Coronary artery (tissue), 2 donors: Measurements from ENCODE around the gene EXOG.

Experiments
- DNase-seq: peaks from one replicate; pipeline ENCODE4 v3.0.0-alpha.2; 2017; ENCODE audit warnings: low spot score
- H3K27ac ChIP-seq, 2 donors: fragments of 200-600 bp; sonication (generic); one replicate each; pipeline ENCODE4 v1.5.1; 2016 to 2019
- H3K4me3 ChIP-seq: fragments of 200-600 bp; sonication (generic); 2 replicates; pipeline ENCODE4 v1.5.1; 2016; ENCODE audit warnings: mild to moderate bottlenecking, moderate library complexity
- TF ChIP-seq, protein P1 (sequence below): fragments of 200-600 bp; sonication (generic); IDR thresholded peaks from one replicate; pipeline ENCODE4 v1.5.1; 2019; ENCODE audit warnings: antibody characterized with exemption

EXOG gene

DNA sequence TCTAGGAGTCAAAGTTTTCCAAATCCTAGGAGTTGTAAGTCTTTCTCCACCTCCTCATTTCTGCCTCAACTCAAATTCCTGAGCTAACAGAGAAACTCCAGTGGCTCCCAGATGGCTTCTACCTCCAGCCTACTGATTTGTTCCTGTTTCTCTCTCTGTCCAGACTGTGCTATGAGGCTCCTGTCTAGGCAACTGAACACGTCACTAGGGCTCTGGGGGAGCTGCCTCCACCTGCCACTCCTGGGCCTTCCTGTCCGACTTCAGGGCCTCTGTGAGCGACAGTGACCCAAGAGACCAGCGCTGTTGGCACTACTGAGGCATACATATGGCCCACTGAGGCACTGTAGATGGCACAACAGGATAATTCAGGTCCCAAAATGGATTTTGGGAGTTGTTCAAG, 71.4 kb downstream of the EXOG start:
- DNase-seq, result peak; percentile 17
- no peak overlapping the region for H3K27ac ChIP-seq
- TF ChIP-seq, protein P1, sequence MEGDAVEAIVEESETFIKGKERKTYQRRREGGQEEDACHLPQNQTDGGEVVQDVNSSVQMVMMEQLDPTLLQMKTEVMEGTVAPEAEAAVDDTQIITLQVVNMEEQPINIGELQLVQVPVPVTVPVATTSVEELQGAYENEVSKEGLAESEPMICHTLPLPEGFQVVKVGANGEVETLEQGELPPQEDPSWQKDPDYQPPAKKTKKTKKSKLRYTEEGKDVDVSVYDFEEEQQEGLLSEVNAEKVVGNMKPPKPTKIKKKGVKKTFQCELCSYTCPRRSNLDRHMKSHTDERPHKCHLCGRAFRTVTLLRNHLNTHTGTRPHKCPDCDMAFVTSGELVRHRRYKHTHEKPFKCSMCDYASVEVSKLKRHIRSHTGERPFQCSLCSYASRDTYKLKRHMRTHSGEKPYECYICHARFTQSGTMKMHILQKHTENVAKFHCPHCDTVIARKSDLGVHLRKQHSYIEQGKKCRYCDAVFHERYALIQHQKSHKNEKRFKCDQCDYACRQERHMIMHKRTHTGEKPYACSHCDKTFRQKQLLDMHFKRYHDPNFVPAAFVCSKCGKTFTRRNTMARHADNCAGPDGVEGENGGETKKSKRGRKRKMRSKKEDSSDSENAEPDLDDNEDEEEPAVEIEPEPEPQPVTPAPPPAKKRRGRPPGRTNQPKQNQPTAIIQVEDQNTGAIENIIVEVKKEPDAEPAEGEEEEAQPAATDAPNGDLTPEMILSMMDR, result no peak
- H3K4me3 ChIP-seq, result no peak overlapping the region

DNA sequence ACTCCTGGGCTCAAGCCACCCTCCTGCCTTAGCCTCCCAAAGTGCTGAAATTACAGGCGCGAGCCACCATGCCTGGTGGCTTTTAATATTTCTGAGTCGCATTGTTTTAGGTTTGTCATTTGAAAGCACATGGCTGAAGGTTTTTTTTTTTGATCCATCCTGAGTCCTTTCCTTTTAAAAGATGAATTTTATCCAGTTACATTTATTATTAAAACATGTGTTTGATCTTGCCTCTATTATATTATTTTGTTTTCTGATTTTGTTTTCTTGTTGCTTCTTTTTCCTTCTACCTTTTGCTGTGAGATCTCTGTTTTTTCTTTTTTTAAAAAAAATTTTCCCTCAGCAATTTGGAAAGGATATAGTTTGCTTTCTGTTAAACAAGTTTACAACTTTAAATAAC, 77.0 kb downstream of the EXOG start:
- no peak overlapping the region for H3K27ac ChIP-seq

DNA sequence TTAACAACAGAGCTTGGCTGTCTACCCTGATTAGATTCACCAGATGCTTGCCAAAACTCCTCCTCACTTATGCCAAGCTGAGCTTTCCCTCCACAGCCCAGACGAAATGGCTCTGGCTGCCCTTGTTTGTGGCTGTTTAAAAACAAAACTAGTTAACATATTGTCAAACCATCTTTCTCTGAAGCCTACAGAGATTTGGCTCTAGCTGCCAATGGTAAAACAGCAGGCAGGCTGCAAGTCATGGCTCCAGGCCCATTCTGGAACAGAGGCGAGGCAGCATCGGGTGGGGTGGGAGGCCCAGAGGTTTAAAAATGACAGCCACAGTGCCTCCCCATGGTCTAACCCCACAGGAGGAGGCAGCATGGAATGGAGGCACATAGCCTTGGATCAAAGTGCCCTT, 77.4 kb downstream of the EXOG start:
- no peak overlapping the region for H3K27ac ChIP-seq
- TF ChIP-seq, protein P1, result no peak
- H3K4me3 ChIP-seq, result no peak overlapping the region
- DNase-seq, result peak; percentile 62

More for the DNA sequence above, 77.0 kb downstream of the EXOG start:
- TF ChIP-seq, protein P1, result no peak
- no peak overlapping the region for H3K4me3 ChIP-seq
- DNase-seq, result no peak

DNA sequence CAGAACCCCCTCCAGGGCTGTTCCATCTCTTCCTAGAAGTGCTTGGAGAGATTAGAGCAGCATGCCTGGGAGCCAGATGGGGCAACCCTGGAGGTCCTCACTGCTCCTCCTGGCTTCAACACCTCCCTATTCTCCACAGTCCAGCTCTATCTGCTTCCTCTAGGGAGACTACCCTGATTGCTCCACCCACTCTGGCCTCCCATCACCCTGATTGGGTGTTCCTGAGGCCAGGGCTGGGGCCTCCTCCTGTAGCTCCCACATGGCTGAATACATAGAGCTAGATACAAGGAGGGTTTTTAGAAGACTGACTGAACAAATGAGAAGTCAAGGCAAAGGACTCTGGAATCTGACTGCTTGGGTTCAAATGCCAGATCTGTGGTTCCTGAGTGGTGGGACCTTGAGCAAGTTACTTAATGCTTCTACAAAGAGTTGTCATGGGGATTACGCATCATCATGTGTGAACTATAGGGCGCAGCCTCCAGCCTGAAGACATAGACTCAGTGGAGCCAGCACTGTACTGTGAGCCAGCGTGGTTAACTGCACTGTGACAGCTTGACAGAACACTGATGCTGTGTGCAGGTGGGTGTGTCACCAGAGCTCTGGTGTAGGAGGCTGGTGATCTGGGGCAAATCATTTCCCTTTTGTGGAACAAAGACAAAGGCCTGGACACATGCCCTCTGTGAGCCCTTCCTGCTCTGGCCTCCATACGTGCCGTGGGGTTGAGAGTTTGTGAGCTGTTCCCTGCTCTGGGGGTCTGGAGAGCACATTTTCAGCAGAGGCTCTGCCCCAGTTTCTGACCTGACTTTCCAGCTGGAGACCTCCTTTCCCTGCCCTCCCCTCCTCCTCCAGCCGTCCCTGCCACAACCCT, 78.5 kb downstream of the EXOG start:
- TF ChIP-seq, protein P1, result no peak
- DNase-seq, result peak; percentile 52
- Histone ChIP-seq H3K4me3 (no peak overlapping the region), H3K27ac (no peak overlapping the region)

DNA sequence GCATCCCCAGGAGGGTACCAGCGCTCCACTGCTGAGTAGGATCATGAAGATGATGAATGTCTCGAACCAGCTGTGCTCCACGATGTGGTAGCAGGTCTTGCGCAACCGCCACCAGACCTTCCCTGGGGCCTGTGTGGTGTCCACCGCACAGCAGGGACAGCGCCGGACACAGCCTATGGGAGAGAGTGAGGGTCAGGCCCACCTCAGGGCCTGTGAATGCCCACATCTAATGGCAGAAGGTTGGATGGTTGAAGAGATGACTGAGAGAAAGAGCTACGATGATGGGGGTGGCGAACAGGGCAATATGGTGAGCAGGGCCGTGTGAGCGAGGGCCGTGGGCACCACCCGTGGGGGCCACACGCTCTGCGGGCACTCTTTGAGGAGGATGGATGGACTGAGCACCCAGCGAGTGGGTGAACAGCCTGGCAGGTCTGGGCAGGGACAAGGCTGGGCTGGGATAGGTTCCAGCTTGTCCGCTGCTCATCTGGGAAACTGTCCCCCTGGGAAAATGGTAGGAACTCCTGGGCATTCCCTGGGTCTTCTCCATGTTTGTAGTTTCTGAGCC, 79.2 kb downstream of the EXOG start:
- peak; percentile 60 for DNase-seq
- Histone ChIP-seq H3K27ac (no peak overlapping the region), H3K4me3 (no peak overlapping the region)
- TF ChIP-seq, protein P1, result no peak
